ENCODE results near the gene GMNC.

DNA sequence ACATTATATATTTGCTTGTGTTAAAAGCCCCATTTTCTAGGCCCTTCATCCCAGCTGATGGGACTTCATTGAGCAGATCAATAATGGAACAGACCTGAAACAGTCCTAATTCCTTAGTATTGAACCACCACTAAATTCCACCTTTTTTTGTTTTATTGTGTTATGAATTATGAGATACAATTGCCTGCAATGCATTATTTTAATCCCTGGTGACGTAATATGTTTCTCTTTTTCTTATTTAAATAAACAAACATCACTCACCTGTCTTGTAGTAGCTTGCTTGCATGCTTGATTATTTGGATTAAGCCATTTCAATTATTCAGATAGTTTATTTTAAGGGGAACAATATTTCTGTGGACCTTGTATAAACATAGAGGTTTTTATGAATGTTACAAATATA is 40.7 kb upstream of the GMNC start:
- TF ChIP-seq, protein P1, sequence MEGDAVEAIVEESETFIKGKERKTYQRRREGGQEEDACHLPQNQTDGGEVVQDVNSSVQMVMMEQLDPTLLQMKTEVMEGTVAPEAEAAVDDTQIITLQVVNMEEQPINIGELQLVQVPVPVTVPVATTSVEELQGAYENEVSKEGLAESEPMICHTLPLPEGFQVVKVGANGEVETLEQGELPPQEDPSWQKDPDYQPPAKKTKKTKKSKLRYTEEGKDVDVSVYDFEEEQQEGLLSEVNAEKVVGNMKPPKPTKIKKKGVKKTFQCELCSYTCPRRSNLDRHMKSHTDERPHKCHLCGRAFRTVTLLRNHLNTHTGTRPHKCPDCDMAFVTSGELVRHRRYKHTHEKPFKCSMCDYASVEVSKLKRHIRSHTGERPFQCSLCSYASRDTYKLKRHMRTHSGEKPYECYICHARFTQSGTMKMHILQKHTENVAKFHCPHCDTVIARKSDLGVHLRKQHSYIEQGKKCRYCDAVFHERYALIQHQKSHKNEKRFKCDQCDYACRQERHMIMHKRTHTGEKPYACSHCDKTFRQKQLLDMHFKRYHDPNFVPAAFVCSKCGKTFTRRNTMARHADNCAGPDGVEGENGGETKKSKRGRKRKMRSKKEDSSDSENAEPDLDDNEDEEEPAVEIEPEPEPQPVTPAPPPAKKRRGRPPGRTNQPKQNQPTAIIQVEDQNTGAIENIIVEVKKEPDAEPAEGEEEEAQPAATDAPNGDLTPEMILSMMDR (conservative IDR thresholded peaks at IDR 0.05 in 1 of 2, IDR thresholded peaks at IDR 0.05 in 1 of 2; ENCODE audit: low read depth in 1 of 2, low read length in 2 of 2) = no peak
- no peak for TF ChIP-seq EZH2 (IDR thresholded peaks at IDR 0.05; ENCODE audit: low read length, missing control alignments)
